Transverse colon (tissue), 4 donors: Measurements from ENCODE around the gene PROSER3.

Source experiments
- CTCF ChIP-seq, 5 experiments: fragments of 200-600 bp in 3 of 5; fragments of 450-650 bp in 2 of 5; sonication (generic) in 3 of 5; IDR thresholded peaks; 1 replicate in 2 of 5; 2 replicates in 3 of 5; pipeline ENCODE4 v1.5.1; 2016 to 2017; ENCODE audit warnings: antibody characterized with exemption in 5 of 5, inconsistent platforms in 3 of 5, mild to moderate bottlenecking in 2 of 5, moderate library complexity in 1 of 5
- POLR2A ChIP-seq: fragments of 450-650 bp; IDR thresholded peaks from one replicate; pipeline ENCODE4 v1.6.1; 2016; ENCODE audit warnings: antibody characterized with exemption, mild to moderate bottlenecking, moderate library complexity
- POLR2AphosphoS5 ChIP-seq, 3 donors: sonication (generic); formaldehyde crosslinking; IDR thresholded peaks; one replicate each; pipeline ENCODE4 v1.6.1; 2016; ENCODE audit warnings: antibody characterized with exemption in 3 of 3

- TF ChIP-seq CTCF (IDR thresholded peaks at IDR 0.05) = no peak
- TF ChIP-seq POLR2A = no peak
- no peak for TF ChIP-seq POLR2AphosphoS5 (IDR thresholded peaks at IDR 0.05)
Observed at GRCh38 chr19:35812220-35813042, 54.5 kb downstream of the PROSER3 start, which contains the start of gene PRODH2.
